ENCODE measurements around the gene MYO16. TPM values are rescaled to one million over a fixed set of nuclear protein-coding genes. Genes with fewer than 3 reads are reported as not detected.

Gene MYO16
- total and polyA plus RNA-seq, 7 donors = 0.01 to 0.46 (median 0.30) TPM

- Histone ChIP-seq H3K4me1 (no peaks in the 10 kb centered on the region), H3K27me3 (ENCODE audit: insufficient read depth in 3 of 3, low read length in 2 of 3) (peaks cover 0 to 2% (median 0%) of the 10 kb centered on the region in 3 donors), H3K36me3 (ENCODE audit: insufficient read depth in 1 of 2, low read depth in 1 of 2) (no peaks in the 10 kb centered on the region), H3K9me3 (peaks cover 6% of the 10 kb centered on the region), H3K27ac (no peak overlapping the region), H3K4me3 (no peak overlapping the region)
- DNase-seq (no peak), ATAC-seq (no peak)
- 74 to 85% (median 78%) methylated on average over 3 of the region's 3 CpGs for WGBS, 3 donors
- no peak for TF ChIP-seq CTCF (IDR thresholded peaks at IDR 0.05)
- intact Hi-C loops (cut with DNase I) = no loop called here
Observed at GRCh38 chr13:109220631-109221030, 591.2 kb downstream of the MYO16 start.

GRCh38 chr13:109224033-109224432 is 594.6 kb downstream of the MYO16 start:
- WGBS, 3 donors = 66 to 81% (median 73%) methylated on average over 4 of the region's 4 CpGs
- no peak for ATAC-seq
- H3K9me3 ChIP-seq = peaks cover 6% of the 10 kb centered on the region
- no peak overlapping the region for H3K4me3 ChIP-seq
- H3K27me3 ChIP-seq (ENCODE audit: insufficient read depth in 3 of 3, low read length in 2 of 3) = peaks cover 0 to 2% (median 0%) of the 10 kb centered on the region in 3 donors
- no peak for TF ChIP-seq CTCF (IDR thresholded peaks at IDR 0.05)
- H3K36me3 ChIP-seq (ENCODE audit: insufficient read depth in 1 of 2, low read depth in 1 of 2) = no peaks in the 10 kb centered on the region
- DNase-seq = no peak
- intact Hi-C loops (cut with DNase I) = no loop called here
- no peak overlapping the region for H3K27ac ChIP-seq
- no peaks in the 10 kb centered on the region for H3K4me1 ChIP-seq

- Histone ChIP-seq H3K9me3 (peaks cover 6% of the 10 kb centered on the region), H3K27ac (no peak overlapping the region), H3K36me3 (ENCODE audit: insufficient read depth in 1 of 2, low read depth in 1 of 2) (no peaks in the 10 kb centered on the region), H3K27me3 (ENCODE audit: insufficient read depth in 3 of 3, low read length in 2 of 3) (peaks cover 0 to 2% (median 0%) of the 10 kb centered on the region in 3 donors), H3K4me1 (no peaks in the 10 kb centered on the region), H3K4me3 (no peak overlapping the region)
- ATAC-seq (no peak), DNase-seq (no peak)
- intact Hi-C loops (cut with DNase I) = no loop called here
- 64 to 79% (median 75%) methylated on average over 1 of the region's 1 CpG for WGBS, 3 donors
- TF ChIP-seq CTCF (IDR thresholded peaks at IDR 0.05) = no peak
Observed at GRCh38 chr13:109226631-109227030, 597.2 kb downstream of the MYO16 start.

GRCh38 chr13:109227344-109227940 is 598.0 kb downstream of the MYO16 start:
- WGBS, 3 donors = 64 to 67% (median 65%) methylated on average over 5 of the region's 5 CpGs
- no peak for DNase-seq
- no peaks in the 10 kb centered on the region for H3K4me1 ChIP-seq
- H3K9me3 ChIP-seq = peaks cover 6% of the 10 kb centered on the region
- H3K27me3 ChIP-seq (ENCODE audit: insufficient read depth in 3 of 3, low read length in 2 of 3) = peaks cover 0 to 2% (median 0%) of the 10 kb centered on the region in 3 donors
- no peak overlapping the region for H3K27ac ChIP-seq
- no peak for ATAC-seq
- no peak overlapping the region for H3K4me3 ChIP-seq
- TF ChIP-seq CTCF (IDR thresholded peaks at IDR 0.05) = no peak
- intact Hi-C loops (cut with DNase I) = no loop called here
- H3K36me3 ChIP-seq (ENCODE audit: insufficient read depth in 1 of 2, low read depth in 1 of 2) = no peaks in the 10 kb centered on the region

GRCh38 chr13:109228211-109228610 is 598.8 kb downstream of the MYO16 start:
- no peak for DNase-seq

More at GRCh38 chr13:109228211-109228610, 598.8 kb downstream of the MYO16 start:
- Histone ChIP-seq H3K27ac (no peak overlapping the region), H3K27me3 (ENCODE audit: insufficient read depth in 3 of 3, low read length in 2 of 3) (peaks cover 0 to 2% (median 0%) of the 10 kb centered on the region in 3 donors), H3K4me1 (no peaks in the 10 kb centered on the region), H3K36me3 (ENCODE audit: insufficient read depth in 1 of 2, low read depth in 1 of 2) (no peaks in the 10 kb centered on the region), H3K9me3 (peaks cover 6% of the 10 kb centered on the region), H3K4me3 (no peak overlapping the region)
- intact Hi-C loops (cut with DNase I) = no loop called here
- TF ChIP-seq CTCF (IDR thresholded peaks at IDR 0.05) = no peak
- ATAC-seq = no peak
- 78 to 86% (median 80%) methylated on average over 3 of the region's 3 CpGs for WGBS, 3 donors

All from psoas muscle (tissue), 8 donors.